ENCODE measurements around the gene ARL11. TPM values are rescaled to one million over a fixed set of nuclear protein-coding genes. Genes with fewer than 3 reads are reported as not detected.

Gene ARL11
- total RNA-seq, 4 donors from 2014 or later = 0.21 to 1.5 (median 1.2) TPM; not detected in 1

DNA sequence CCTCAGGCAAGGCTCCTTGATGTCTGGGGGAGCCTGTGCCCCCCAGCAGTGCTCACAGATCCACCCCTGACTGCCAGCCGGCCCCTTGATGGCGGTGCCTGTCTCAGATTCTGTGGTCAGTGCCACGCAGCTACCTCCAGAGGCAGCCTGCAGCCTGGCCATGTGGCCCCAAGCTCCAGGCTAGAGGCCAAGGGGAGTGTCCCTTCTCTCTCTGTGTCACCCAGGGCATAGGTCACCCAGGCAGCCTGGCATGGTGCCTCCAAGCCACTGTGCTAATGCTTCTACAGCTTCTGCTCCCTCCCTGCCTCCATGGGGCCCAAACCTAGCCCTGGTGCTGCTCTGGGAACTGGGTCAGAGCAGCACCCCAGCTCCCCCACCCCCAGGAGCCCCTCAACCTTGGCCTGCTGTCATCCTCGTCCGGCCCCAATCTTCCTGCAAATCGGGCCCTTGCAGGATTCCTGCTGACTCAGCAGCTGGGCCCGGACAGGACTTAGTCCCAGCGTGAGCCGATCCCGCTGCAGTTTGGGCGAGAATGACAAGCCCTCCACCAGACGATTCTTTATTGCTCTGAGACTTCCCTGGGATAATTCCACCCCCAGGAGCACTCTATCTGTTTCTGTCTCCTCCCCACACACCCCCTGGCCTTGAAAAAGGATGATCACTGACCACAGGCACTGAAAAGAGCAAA, 2.8 kb upstream of the ARL11 start:
- Histone ChIP-seq H3K4me3 (no peak overlapping the region), H3K27ac (no peak overlapping the region), H3K9me3 (no peaks in the 10 kb centered on the region), H3K4me1 (no peaks in the 10 kb centered on the region), H3K27me3 (no peaks in the 10 kb centered on the region), H3K36me3 (no peaks in the 10 kb centered on the region)
- intact Hi-C loops (cut with DNase I; ENCODE audit: low total_unique reads) = no loop called here
- TF ChIP-seq POLR2A (IDR thresholded peaks at IDR 0.05) = no peak
- TF ChIP-seq, protein P1, sequence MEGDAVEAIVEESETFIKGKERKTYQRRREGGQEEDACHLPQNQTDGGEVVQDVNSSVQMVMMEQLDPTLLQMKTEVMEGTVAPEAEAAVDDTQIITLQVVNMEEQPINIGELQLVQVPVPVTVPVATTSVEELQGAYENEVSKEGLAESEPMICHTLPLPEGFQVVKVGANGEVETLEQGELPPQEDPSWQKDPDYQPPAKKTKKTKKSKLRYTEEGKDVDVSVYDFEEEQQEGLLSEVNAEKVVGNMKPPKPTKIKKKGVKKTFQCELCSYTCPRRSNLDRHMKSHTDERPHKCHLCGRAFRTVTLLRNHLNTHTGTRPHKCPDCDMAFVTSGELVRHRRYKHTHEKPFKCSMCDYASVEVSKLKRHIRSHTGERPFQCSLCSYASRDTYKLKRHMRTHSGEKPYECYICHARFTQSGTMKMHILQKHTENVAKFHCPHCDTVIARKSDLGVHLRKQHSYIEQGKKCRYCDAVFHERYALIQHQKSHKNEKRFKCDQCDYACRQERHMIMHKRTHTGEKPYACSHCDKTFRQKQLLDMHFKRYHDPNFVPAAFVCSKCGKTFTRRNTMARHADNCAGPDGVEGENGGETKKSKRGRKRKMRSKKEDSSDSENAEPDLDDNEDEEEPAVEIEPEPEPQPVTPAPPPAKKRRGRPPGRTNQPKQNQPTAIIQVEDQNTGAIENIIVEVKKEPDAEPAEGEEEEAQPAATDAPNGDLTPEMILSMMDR (IDR thresholded peaks at IDR 0.05) = no peak
- DNase-seq = no peak

DNA sequence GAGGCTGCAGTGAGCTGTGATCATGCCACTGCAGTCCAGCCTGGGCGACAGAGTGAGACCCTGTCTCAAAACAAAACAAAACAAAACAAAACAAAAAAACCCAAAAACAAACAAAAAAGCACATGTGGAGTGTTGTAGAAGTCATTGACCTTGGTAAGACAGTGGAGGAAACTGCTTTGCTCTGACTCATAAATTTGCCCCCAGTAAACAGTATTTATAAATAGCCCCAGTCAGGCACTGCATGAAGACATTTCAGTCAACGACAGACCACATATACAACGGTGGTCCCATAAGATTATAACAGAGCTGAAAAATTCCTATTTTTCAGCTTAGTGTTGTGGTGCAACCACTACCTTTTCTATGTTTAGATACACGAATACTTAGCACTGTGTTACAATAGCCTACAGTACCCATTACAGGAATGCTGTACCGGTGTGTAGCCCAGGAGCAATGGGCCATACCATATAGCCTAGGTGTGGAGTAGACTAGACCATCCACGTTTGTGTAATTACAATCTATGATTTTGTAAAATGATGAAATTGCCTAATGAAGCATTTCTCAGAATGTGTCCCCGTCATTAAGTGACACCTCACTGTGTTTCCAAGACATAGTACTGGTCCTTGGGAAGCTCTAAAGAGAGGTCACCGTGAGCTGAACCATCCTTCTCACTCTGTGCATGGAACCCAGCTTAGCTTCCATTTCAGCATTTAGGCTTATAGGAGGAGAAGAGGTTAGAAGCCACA, 1.1 kb downstream of the ARL11 start:
- no peak overlapping the region for H3K4me3 ChIP-seq
- no peak for TF ChIP-seq POLR2A (IDR thresholded peaks at IDR 0.05)
- TF ChIP-seq, protein P1 (IDR thresholded peaks at IDR 0.05) = no peak
- H3K27me3 ChIP-seq = no peaks in the 10 kb centered on the region
- intact Hi-C loops (cut with DNase I; ENCODE audit: low total_unique reads) = no loop called here
- H3K4me1 ChIP-seq = no peaks in the 10 kb centered on the region
- no peaks in the 10 kb centered on the region for H3K36me3 ChIP-seq
- no peaks in the 10 kb centered on the region for H3K9me3 ChIP-seq
- DNase-seq = no peak
- H3K27ac ChIP-seq = no peak overlapping the region

DNA sequence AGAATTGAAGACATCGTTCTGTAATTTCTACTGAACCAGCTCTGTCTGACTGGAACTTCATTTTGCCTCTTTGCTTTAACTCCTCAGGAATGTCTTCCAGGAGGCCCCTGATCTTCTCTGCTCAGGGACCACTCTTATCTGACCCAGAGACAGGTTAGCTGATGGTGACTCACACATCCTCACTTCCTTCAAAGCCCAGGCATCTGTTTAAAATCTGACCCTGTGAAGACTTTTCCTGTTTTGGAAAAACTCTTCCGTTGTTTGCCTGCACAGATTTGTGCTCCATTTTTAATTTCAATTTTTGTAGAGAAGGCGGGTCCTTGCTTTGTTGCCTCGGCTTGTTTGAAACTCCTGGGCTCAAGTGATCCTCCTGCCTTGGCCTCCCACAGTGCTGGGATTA, 1.6 kb downstream of the ARL11 start:
- Histone ChIP-seq H3K27me3 (no peaks in the 10 kb centered on the region), H3K4me1 (no peaks in the 10 kb centered on the region), H3K36me3 (no peaks in the 10 kb centered on the region), H3K9me3 (no peaks in the 10 kb centered on the region), H3K27ac (no peak overlapping the region), H3K4me3 (no peak overlapping the region)
- intact Hi-C loops (cut with DNase I; ENCODE audit: low total_unique reads) = no loop called here
- no peak for DNase-seq
- no peak for TF ChIP-seq POLR2A (IDR thresholded peaks at IDR 0.05)
- TF ChIP-seq, protein P1 (IDR thresholded peaks at IDR 0.05) = no peak

DNA sequence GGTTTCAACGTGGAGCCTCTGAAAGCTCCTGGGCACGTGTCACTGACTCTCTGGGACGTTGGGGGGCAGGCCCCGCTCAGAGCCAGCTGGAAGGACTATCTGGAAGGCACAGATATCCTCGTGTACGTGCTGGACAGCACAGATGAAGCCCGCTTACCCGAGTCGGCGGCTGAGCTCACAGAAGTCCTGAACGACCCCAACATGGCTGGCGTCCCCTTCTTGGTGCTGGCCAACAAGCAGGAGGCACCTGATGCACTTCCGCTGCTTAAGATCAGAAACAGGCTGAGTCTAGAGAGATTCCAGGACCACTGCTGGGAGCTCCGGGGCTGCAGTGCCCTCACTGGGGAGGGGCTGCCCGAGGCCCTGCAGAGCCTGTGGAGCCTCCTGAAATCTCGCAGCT, 2.3 kb downstream of the ARL11 start:
- intact Hi-C loops (cut with DNase I; ENCODE audit: low total_unique reads) = no loop called here
- no peak for DNase-seq
- Histone ChIP-seq H3K36me3 (no peaks in the 10 kb centered on the region), H3K27me3 (no peaks in the 10 kb centered on the region), H3K4me3 (no peak overlapping the region), H3K4me1 (no peaks in the 10 kb centered on the region), H3K9me3 (no peaks in the 10 kb centered on the region), H3K27ac (no peak overlapping the region)
- TF ChIP-seq, protein P1 (IDR thresholded peaks at IDR 0.05) = no peak
- TF ChIP-seq POLR2A (IDR thresholded peaks at IDR 0.05) = no peak

DNA sequence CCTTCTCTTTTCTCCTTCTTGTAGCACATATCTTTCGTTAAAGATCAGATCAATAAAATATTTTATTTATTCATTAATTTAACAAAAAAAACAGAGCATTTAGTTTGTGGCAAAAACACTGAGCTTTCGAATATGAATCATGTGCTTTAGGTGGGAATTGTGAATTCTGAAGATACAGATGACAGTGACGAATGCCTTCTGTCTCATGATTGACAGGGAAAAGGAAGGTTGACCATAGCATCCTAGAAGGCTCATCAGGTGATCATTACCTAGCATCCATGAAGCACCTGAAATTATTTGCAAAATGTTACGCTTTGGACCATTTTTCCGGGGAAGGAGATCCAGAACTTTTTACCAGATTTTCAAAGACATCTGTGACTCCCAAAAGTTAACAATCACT, 3.8 kb downstream of the ARL11 start:
- H3K9me3 ChIP-seq = no peaks in the 10 kb centered on the region
- intact Hi-C loops (cut with DNase I; ENCODE audit: low total_unique reads) = no loop called here
- no peaks in the 10 kb centered on the region for H3K36me3 ChIP-seq
- DNase-seq = no peak
- no peaks in the 10 kb centered on the region for H3K4me1 ChIP-seq
- H3K27me3 ChIP-seq = no peaks in the 10 kb centered on the region
- no peak overlapping the region for H3K27ac ChIP-seq
- TF ChIP-seq, protein P1 (IDR thresholded peaks at IDR 0.05) = no peak
- no peak for TF ChIP-seq POLR2A (IDR thresholded peaks at IDR 0.05)
- H3K4me3 ChIP-seq = no peak overlapping the region

All from uterus (tissue), 4 donors.